Lower lobe of right lung (tissue), 2 donors: Measurements from ENCODE around the gene CTCFL. TPM values are rescaled to one million over a fixed set of nuclear protein-coding genes. Genes with fewer than 3 reads are reported as not detected.
A peak's percentile ranks its signal among the peaks of the same experiment; 100 is the strongest.

Source experiments
- ATAC-seq, 2 donors: fragments of 200-7000 bp; cut with Tn5 transposase; one replicate each; pipeline ENCODE4 v1.9.1; 2020 to 2022; ENCODE audit warnings: mild to moderate bottlenecking in 2 of 2, moderate library complexity in 2 of 2
- DNase-seq: peaks from one replicate; pipeline ENCODE4 v3.0.0-alpha.2; 2020
- H3K27ac ChIP-seq: fragments of 200-600 bp; one replicate; pipeline ENCODE4 v1.8.0; 2022
- H3K27me3 ChIP-seq: fragments of 200-600 bp; one replicate; pipeline ENCODE4 v1.8.0; 2022; ENCODE audit warnings: low read depth
- H3K36me3 ChIP-seq: fragments of 200-600 bp; one replicate; pipeline ENCODE4 v1.8.0; 2022; ENCODE audit warnings: mild to moderate bottlenecking
- H3K4me1 ChIP-seq: fragments of 200-600 bp; one replicate; pipeline ENCODE4 v1.8.0; 2022
- H3K4me3 ChIP-seq: fragments of 200-600 bp; one replicate; pipeline ENCODE4 v1.8.0; 2022; ENCODE audit warnings: mild to moderate bottlenecking
- H3K9me3 ChIP-seq: fragments of 200-600 bp; one replicate; pipeline ENCODE4 v1.8.0; 2022
- CTCF ChIP-seq: fragments of 200-600 bp; IDR thresholded peaks from one replicate; pipeline ENCODE4 v1.8.0; 2022; ENCODE audit warnings: antibody characterized with exemption, mild to moderate bottlenecking
- intact Hi-C: fragments of 100-400 bp; cut with DNase I; formaldehyde crosslinking; loops from one replicate; pipeline ENCODE4 v1.11.0; 2022
- total RNA-seq: library from RNA; stranded (reverse); fragmentation: NEBNext Ultra II Directional; extraction: Animal tissue kit (Norgen Biotek cat#: 25700); gene quantifications from one replicate; pipeline ENCODE4 v1.2.1, GENCODE V29; 2021
- donor health status: DM: no; HTN: yes; CAD: no; lungs with severe emphysema.

Gene CTCFL
- total RNA-seq, 1 donor from 2014 or later = not detected

- Histone ChIP-seq H3K36me3 (no peaks in the 10 kb centered on the region), H3K4me3 (no peak overlapping the region), H3K4me1 (peaks cover 13% of the 10 kb centered on the region), H3K27ac (no peak overlapping the region), H3K27me3 (no peaks in the 10 kb centered on the region), H3K9me3 (no peaks in the 10 kb centered on the region)
- intact Hi-C loops = no loop called here
- DNase-seq (no peak), ATAC-seq (no peak)
- TF ChIP-seq CTCF = no peak
These were observed 17.5 kb downstream of the CTCFL start for GRCh38 chr20:57507477-57507876.

GRCh38 chr20:57505979-57506378 is 19.0 kb downstream of the CTCFL start:
- intact Hi-C loops = no loop called here
- no peak for TF ChIP-seq CTCF
- no peaks in the 10 kb centered on the region for H3K9me3 ChIP-seq
- no peaks in the 10 kb centered on the region for H3K36me3 ChIP-seq
- no peaks in the 10 kb centered on the region for H3K27me3 ChIP-seq
- H3K4me3 ChIP-seq = no peak overlapping the region
- ATAC-seq = no peak
- H3K27ac ChIP-seq = no peak overlapping the region
- DNase-seq = no peak
- H3K4me1 ChIP-seq = peaks cover 7% of the 10 kb centered on the region

- TF ChIP-seq CTCF = no peak
- Histone ChIP-seq H3K4me3 (no peak overlapping the region), H3K9me3 (no peaks in the 10 kb centered on the region), H3K27me3 (no peaks in the 10 kb centered on the region), H3K27ac (no peak overlapping the region), H3K4me1 (peaks cover 7% of the 10 kb centered on the region), H3K36me3 (no peaks in the 10 kb centered on the region)
- intact Hi-C loops = no loop called here
- DNase-seq = no peak
- no peak for ATAC-seq
These were observed 20.5 kb downstream of the CTCFL start for GRCh38 chr20:57504411-57504810.

- Histone ChIP-seq H3K36me3 (no peaks in the 10 kb centered on the region), H3K4me1 (peaks cover 18% of the 10 kb centered on the region), H3K27ac (no peak overlapping the region), H3K27me3 (no peaks in the 10 kb centered on the region), H3K4me3 (no peak overlapping the region), H3K9me3 (no peaks in the 10 kb centered on the region)
- TF ChIP-seq CTCF = no peak
- ATAC-seq (peak; percentile 40 to 41), DNase-seq (no peak)
- intact Hi-C loops = no loop called here
These were observed 21.8 kb downstream of the CTCFL start for GRCh38 chr20:57503035-57503658.

GRCh38 chr20:57502336-57502700 is 22.6 kb downstream of the CTCFL start:
- Histone ChIP-seq H3K4me1 (peaks cover 18% of the 10 kb centered on the region), H3K27me3 (peaks cover 2% of the 10 kb centered on the region), H3K9me3 (no peaks in the 10 kb centered on the region), H3K36me3 (no peaks in the 10 kb centered on the region), H3K27ac (no peak overlapping the region), H3K4me3 (no peak overlapping the region)
- ATAC-seq (no peak), DNase-seq (no peak)
- intact Hi-C loops = no loop called here
- TF ChIP-seq CTCF = no peak
